HCT116 (cell line): Measurements from ENCODE around the gene LIPH.

Source experiments
- CBX3 ChIP-seq: IDR thresholded peaks from 2 replicates; pipeline ENCODE4 v1.6.1; 2012; ENCODE audit warnings: low read depth
- EGR1 ChIP-seq: IDR thresholded peaks from 2 replicates; pipeline ENCODE4 v1.6.1; 2012; ENCODE audit warnings: low read depth
- ELF1 ChIP-seq: IDR thresholded peaks from 2 replicates; pipeline ENCODE4 v1.6.1; 2012; ENCODE audit warnings: low read depth, borderline replicate concordance
- EZH2 ChIP-seq: fragments of 200-600 bp; sonication (generic); IDR thresholded peaks from 2 replicates; pipeline ENCODE4 v1.6.1; 2017; ENCODE audit warnings: antibody characterized with exemption, mixed run types
- EZH2phosphoT487 ChIP-seq: fragments of 200-600 bp; IDR thresholded peaks from 2 replicates; pipeline ENCODE4 v1.6.1; 2018; ENCODE audit warnings: antibody characterized with exemption, borderline replicate concordance
- FOSL1 ChIP-seq: IDR thresholded peaks from 2 replicates; pipeline ENCODE4 v1.6.1; 2012; ENCODE audit warnings: low read depth
- POLR2A ChIP-seq: IDR thresholded peaks from 2 replicates; pipeline ENCODE4 v1.7.0; 2011; ENCODE audit warnings: borderline replicate concordance; ENCODE audit not compliant: insufficient read depth, insufficient read length; ENCODE audit errors: extremely low read depth
- SP1 ChIP-seq: IDR thresholded peaks from 2 replicates; pipeline ENCODE4 v1.6.1; 2012; ENCODE audit warnings: low read depth
- TCF7L2 ChIP-seq: IDR thresholded peaks from 2 replicates; pipeline ENCODE4 v1.7.0; 2011; ENCODE audit warnings: borderline replicate concordance, inconsistent platforms; ENCODE audit not compliant: insufficient read depth, insufficient read length; ENCODE audit errors: extremely low read depth
- TF ChIP-seq, protein P1 (sequence below), 3 experiments: fragments of 200-600 bp in 1 of 3; sonication (generic) in 1 of 3; IDR thresholded peaks in 2 of 3; conservative IDR thresholded peaks in 1 of 3; 2 replicates each; pipeline ENCODE4 v1.5.1; 2012 to 2017; ENCODE audit warnings: low read depth in 2 of 3, low read length in 2 of 3, antibody characterized with exemption in 1 of 3, borderline replicate concordance in 1 of 3, control low read depth in 1 of 3, mild to moderate bottlenecking in 1 of 3, mixed read lengths in 1 of 3, mixed run types in 1 of 3, moderate library complexity in 1 of 3; ENCODE audit not compliant: insufficient read depth in 1 of 3
- TF ChIP-seq, protein P2 (sequence below): IDR thresholded peaks from 2 replicates; pipeline ENCODE4 v1.6.1; 2012
- TF ChIP-seq, protein P3 (sequence below): IDR thresholded peaks from 2 replicates; pipeline ENCODE4 v1.6.1; 2012
- TF ChIP-seq, protein P4 (sequence below): IDR thresholded peaks from 2 replicates; pipeline ENCODE4 v1.6.1; 2012; ENCODE audit warnings: low read depth
- TF ChIP-seq, protein P5 (sequence below): IDR thresholded peaks from 2 replicates; pipeline ENCODE4 v1.6.1; 2011; ENCODE audit warnings: mild to moderate bottlenecking, low read length, moderate library complexity; ENCODE audit not compliant: insufficient replicate concordance; ENCODE audit errors: extremely low read depth

DNA sequence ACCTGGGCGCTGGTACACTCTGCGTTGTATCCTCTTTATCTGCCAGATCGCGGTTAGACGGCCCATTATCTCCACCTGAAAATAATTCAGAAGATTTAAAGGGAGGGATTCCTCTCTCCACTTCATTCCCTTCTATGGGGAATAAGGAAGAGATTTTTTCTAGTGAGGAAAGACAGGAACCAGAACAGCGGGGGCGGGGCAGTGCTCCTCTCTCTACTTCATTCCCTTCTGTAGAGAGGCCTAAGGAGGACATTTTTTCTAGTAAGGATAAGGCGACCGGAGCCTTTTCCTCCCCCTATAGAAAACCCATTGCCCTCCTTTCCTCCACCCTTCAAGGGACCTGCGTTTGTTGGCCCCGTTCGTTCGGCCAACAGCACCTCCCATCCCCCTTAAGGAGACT, 8.3 kb upstream of the LIPH start:
- TF ChIP-seq, protein P1, sequence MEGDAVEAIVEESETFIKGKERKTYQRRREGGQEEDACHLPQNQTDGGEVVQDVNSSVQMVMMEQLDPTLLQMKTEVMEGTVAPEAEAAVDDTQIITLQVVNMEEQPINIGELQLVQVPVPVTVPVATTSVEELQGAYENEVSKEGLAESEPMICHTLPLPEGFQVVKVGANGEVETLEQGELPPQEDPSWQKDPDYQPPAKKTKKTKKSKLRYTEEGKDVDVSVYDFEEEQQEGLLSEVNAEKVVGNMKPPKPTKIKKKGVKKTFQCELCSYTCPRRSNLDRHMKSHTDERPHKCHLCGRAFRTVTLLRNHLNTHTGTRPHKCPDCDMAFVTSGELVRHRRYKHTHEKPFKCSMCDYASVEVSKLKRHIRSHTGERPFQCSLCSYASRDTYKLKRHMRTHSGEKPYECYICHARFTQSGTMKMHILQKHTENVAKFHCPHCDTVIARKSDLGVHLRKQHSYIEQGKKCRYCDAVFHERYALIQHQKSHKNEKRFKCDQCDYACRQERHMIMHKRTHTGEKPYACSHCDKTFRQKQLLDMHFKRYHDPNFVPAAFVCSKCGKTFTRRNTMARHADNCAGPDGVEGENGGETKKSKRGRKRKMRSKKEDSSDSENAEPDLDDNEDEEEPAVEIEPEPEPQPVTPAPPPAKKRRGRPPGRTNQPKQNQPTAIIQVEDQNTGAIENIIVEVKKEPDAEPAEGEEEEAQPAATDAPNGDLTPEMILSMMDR (IDR thresholded peaks at IDR 0.05 in 2 of 3, conservative IDR thresholded peaks at IDR 0.05 in 1 of 3; ENCODE audit: borderline replicate concordance in 1 of 3, insufficient read depth in 1 of 3, low read depth in 2 of 3, low read length in 2 of 3): no peak
- TF ChIP-seq POLR2A (no peak), SP1 (no peak), TCF7L2 (no peak), CBX3 (no peak), EZH2 (no peak), EGR1 (no peak), EZH2phosphoT487 (no peak), ELF1 (no peak), FOSL1 (no peak)
- TF ChIP-seq, protein P2, sequence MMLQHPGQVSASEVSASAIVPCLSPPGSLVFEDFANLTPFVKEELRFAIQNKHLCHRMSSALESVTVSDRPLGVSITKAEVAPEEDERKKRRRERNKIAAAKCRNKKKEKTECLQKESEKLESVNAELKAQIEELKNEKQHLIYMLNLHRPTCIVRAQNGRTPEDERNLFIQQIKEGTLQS: no peak
- TF ChIP-seq, protein P3, sequence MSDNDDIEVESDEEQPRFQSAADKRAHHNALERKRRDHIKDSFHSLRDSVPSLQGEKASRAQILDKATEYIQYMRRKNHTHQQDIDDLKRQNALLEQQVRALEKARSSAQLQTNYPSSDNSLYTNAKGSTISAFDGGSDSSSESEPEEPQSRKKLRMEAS: no peak
- TF ChIP-seq, protein P4, sequence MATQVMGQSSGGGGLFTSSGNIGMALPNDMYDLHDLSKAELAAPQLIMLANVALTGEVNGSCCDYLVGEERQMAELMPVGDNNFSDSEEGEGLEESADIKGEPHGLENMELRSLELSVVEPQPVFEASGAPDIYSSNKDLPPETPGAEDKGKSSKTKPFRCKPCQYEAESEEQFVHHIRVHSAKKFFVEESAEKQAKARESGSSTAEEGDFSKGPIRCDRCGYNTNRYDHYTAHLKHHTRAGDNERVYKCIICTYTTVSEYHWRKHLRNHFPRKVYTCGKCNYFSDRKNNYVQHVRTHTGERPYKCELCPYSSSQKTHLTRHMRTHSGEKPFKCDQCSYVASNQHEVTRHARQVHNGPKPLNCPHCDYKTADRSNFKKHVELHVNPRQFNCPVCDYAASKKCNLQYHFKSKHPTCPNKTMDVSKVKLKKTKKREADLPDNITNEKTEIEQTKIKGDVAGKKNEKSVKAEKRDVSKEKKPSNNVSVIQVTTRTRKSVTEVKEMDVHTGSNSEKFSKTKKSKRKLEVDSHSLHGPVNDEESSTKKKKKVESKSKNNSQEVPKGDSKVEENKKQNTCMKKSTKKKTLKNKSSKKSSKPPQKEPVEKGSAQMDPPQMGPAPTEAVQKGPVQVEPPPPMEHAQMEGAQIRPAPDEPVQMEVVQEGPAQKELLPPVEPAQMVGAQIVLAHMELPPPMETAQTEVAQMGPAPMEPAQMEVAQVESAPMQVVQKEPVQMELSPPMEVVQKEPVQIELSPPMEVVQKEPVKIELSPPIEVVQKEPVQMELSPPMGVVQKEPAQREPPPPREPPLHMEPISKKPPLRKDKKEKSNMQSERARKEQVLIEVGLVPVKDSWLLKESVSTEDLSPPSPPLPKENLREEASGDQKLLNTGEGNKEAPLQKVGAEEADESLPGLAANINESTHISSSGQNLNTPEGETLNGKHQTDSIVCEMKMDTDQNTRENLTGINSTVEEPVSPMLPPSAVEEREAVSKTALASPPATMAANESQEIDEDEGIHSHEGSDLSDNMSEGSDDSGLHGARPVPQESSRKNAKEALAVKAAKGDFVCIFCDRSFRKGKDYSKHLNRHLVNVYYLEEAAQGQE: no peak
- TF ChIP-seq, protein P5, sequence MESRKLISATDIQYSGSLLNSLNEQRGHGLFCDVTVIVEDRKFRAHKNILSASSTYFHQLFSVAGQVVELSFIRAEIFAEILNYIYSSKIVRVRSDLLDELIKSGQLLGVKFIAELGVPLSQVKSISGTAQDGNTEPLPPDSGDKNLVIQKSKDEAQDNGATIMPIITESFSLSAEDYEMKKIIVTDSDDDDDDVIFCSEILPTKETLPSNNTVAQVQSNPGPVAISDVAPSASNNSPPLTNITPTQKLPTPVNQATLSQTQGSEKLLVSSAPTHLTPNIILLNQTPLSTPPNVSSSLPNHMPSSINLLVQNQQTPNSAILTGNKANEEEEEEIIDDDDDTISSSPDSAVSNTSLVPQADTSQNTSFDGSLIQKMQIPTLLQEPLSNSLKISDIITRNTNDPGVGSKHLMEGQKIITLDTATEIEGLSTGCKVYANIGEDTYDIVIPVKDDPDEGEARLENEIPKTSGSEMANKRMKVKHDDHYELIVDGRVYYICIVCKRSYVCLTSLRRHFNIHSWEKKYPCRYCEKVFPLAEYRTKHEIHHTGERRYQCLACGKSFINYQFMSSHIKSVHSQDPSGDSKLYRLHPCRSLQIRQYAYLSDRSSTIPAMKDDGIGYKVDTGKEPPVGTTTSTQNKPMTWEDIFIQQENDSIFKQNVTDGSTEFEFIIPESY: no peak
